Left hindlimb (tissue), 1 donor: ENCODE results near the gene MLXIPL.
"Not testable (repeated sequence)": the region's sequence is repeated elsewhere in the genome, so short reads cannot be mapped to it uniquely, and the experiment has no call there.

Experiments
- DNase-seq: peaks from one replicate; pipeline ENCODE4 v3.0.0-alpha.2; 2018

MLXIPL gene

DNA sequence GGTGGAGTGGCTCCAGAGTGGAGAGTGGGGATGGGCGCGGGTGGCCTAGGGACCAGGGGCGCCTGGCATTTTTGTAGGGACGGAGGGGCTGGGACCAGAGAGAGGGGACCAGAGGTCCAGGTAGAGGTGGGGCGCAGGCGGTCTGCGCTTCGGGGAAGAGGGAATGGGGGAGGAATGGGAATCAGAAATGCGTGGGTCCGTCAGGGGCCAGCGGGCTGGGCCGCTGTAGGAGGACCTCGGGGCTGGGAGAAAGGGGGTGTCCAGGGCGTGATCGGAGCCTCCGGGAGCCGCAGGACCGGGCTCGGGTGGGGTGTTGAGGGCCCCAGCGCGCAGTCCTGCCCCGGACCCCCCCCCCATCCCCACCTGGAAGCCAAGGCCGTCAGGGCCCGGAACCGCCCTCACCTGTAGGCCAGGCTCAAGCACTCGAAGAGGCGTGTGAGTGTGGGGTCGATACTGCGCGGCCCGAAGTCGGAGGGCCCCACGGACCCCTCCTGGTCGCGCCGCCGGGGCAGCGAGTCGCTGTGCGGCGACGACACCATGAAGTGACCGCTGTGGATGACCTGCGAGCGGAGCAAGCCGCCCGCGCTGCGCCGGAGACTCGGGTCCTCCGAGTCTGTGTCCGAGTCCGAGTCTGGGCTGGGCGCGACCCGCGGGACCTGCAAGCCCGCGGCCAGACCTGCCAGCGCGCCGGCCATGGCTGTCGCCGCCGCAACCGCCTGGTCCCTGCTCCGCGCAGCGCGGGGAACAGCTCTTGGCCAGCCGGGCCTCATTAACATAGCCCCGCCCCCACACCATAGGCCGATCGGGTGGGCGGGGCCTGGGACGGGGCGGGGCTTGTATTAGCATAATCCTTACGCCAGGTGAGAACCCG, at the start of gene MLXIPL:
MLXIPL (minus strand) TSS at position 725 of the 871 bp plus-strand sequence; CDS start at position 695, 30 bp downstream.
- peak; percentile 51 for DNase-seq

DNA sequence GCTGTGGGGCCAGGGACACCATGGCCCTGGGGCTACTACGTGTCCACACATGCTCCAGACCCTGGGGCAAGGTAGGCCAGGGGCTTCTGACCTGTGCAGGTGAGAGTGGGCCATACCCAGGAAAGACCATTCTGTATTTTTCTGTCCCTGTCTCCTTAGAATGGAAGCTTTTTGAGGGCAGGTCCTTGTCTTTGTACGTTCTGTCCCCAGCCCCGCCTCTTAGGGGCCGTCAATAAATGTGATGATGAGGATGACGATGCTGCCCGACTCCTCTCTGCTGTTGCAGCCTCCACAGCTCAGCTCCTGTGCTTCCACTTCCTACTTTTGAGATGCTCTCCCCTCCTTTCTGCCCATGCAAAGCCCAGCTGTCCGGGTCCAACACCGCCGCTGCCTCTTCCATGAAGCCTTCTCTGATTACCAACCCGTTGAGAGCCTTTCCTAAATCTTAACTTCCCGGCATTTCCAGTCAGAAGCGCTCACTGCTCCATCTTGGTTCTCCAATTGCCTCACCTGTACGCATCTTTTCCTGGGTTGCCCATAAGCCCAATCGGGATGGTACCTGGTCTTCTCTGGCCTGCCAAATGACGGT, 47.6 kb upstream of the MLXIPL start:
- no peak for DNase-seq

DNA sequence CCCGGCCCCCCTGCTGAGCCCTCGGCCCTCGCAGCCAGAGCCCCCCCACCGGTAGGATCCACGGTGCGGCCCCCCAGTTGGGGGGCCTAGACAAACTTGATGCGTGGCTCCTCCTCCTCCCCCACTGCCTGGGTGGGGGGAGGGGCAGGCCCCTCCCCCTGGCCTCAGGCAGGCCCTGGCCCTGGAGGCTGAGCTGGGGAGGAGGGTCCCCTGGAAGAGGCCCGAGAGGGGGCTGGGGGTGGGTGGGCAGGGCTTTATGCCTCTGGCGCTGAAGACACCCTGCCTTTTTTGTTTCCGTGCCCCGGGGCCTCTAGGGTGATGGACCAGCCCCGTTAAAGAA, 47.0 kb upstream of the MLXIPL start:
- no peak for DNase-seq

- DNase-seq: no peak
Measured at GRCh38 chr7:73669858-73670385, 45.6 kb upstream of the MLXIPL start.

- DNase-seq: no peak
Measured at GRCh38 chr7:73669288-73669701, 45.0 kb upstream of the MLXIPL start.

GRCh38 chr7:73668886-73669230, 44.5 kb upstream of the MLXIPL start:
- no peak for DNase-seq

DNA sequence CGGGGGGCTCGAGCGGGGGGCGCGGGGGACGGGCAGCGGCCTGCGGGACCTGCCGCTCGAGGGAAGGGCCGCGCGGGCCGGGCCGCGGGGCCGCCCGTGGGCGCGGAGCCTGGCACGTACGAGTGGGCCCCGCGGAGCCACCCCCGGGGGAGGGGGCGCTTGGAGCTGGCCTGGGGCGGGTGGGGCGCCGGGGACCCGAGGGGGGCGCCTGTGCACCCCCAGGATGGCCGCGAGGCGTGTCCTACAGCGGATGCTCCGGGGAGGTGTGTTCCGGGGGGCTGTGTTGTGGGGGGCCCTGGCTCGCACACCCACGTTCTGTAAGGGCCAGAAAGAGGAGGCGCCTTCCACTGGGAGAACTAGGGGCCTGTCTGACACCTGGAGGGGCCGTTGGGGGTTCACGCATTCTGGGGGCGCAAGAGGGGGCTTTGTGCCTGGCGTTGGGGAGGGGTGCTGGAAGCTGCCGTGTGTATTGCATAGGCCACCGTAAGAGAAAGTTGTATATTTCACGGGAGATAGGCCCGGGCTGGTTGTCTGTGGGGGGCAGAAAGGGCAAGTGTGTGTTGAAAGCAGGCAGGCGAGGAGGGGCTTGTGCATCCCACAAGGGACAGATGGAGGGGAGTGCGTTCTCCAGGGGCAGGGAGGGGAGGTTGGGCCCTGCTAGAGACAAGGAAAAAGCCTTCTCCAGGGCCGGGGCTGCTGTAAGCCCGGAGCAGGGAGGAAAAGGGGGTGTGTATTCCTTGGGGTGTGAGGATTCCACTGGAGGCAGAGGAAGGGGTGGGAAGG, 44.0 kb upstream of the MLXIPL start:
- DNase-seq: no peak

- peak; percentile 92 for DNase-seq
Measured at GRCh38 chr7:73667344-73668102, 43.2 kb upstream of the MLXIPL start, which contains the start of gene VPS37D. TSS of gene VPS37D (plus strand) at chr7:73667831. CDS start at chr7:73667959, 128 bp downstream.

GRCh38 chr7:73663033-73663432, 38.7 kb upstream of the MLXIPL start:
- DNase-seq: no peak

- not testable (repeated sequence) for DNase-seq
Measured at GRCh38 chr7:73660594-73660993, 36.3 kb upstream of the MLXIPL start.

- DNase-seq: no peak
Measured at GRCh38 chr7:73659983-73660382, 35.7 kb upstream of the MLXIPL start.

GRCh38 chr7:73655309-73655708, 31.0 kb upstream of the MLXIPL start:
- DNase-seq: not testable (repeated sequence)

GRCh38 chr7:73652541-73652949, 28.2 kb upstream of the MLXIPL start:
- no peak for DNase-seq

- no peak for DNase-seq
Measured at GRCh38 chr7:73650524-73650923, 26.2 kb upstream of the MLXIPL start.

- no peak for DNase-seq
Measured at GRCh38 chr7:73649576-73649975, 25.3 kb upstream of the MLXIPL start.

- DNase-seq: no peak
Measured at GRCh38 chr7:73648593-73649332, 24.4 kb upstream of the MLXIPL start.

GRCh38 chr7:73647725-73648592, 23.6 kb upstream of the MLXIPL start:
- no peak for DNase-seq

DNA sequence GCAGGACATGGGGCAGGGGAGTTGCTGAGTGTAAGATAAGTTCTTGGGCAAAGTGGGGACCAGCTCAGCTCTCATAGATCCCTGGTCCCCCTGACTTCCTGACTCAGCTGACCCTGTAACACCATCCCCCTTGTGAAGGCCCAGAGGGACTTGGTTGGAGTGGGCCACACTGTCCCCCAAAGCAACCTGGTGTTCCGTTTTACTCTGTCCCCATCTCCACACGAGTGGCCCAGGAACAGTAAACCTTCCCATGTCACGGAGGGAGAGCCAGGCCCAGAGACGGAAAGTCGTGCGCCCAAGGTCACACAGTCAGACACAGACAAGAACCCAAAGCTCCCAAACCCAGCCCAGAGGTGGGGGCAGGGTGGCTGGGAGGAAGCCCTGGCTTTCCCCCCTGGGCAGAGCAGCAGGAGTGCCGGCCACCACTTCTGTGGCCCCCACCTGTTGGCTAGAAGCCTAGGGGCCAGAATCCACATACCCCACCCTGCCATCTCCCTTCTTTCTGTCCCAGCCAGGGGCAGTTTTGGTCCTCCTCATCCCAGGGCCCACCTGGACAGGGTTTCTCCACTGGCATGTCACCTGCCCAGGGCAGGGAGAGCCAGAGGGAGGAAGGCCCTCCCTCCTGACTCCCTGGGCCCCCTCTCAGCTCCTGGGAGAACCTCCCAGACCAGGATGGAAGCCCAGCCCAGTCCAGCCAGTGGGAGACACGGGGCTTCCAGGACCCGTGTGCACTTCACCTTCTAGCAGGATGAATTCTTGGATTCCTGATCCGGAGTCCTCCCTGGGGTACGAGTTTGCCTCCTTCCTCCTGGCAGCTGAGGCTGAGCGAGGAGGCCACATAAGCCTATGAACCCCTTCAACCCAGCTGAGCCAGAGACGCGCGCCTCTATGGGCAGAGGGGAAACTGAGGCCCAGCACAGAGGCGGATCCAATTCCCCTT, 22.7 kb upstream of the MLXIPL start:
- DNase-seq: no peak

DNA sequence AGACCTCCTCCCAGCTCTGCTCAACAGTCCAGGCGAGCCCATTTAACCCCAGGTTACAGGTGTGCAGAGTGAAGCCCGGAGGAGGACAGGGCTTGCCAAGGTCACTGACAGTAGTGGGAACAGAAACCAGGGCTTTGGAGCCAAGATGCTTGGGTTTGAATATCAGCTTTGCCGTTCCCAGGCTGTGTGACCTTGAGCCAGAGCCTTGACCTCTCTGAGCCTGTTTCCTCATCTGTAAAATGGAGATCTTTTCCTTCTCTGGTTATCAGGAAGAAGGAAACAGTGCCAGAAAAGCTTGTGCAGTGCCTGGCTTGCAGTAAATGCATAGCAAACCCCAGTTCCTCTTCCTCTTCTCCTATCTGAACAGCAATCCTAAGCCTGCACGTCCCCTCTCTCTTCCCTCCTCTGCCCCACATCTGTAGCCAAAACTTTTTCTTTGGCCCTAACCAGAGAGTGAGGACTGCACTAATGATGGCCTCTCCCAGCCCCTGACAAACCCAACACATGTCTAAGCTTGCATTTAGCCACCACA, 21.4 kb upstream of the MLXIPL start:
- no peak for DNase-seq
